Measurements from ENCODE around the gene EMC1. TPM values are rescaled to one million over a fixed set of nuclear protein-coding genes. Genes with fewer than 3 reads are reported as not detected.
A peak's percentile ranks its signal among the peaks of the same experiment; 100 is the strongest.

The EMC1 gene
- total and polyA plus RNA-seq, 2 donors (not counting 1 experiment from before 2014, with no cell fraction given): 33.3 to 78.1 TPM

DNA sequence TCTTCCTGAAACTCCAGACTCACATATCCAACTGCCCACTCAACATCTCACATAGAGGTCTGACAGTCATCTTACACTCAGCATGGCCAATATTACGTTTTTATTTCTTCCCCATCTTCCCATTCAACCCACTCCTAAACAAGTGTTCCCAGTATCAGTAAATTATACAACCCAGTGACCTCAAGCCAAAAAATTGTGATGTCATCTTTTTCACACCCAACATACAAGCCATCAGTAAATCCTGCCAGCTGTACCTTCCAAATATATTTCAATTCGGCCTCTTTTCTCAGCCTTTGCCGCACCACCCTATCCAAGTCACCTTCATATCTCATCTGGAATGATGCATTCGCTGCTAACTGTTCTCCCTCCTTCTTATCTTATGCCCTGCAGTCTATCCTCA lies 60.9 kb downstream of the EMC1 start:
- DNase-seq (ENCODE audit: low read depth in 2 of 2): no peak
- H3K4me3 ChIP-seq (replicated peaks in 1 of 4; ENCODE audit: control extremely low read depth in 1 of 4, insufficient read depth in 1 of 4, low read depth in 3 of 4, low read length in 4 of 4): no peak overlapping the region
- peaks cover 13% of the 10 kb centered on the region for H3K79me2 ChIP-seq (ENCODE audit: control insufficient read depth, insufficient read depth, low read length)
- H4K20me1 ChIP-seq (ENCODE audit: control insufficient read depth, extremely low read depth, insufficient read depth, low read length): no peaks in the 10 kb centered on the region
- no peaks in the 10 kb centered on the region for H3K4me1 ChIP-seq (ENCODE audit: control insufficient read depth, extremely low read depth, insufficient read depth, low read length)
- H3K27ac ChIP-seq (ENCODE audit: insufficient read depth, low read length): no peak overlapping the region
- no peak overlapping the region for H2AFZ ChIP-seq (ENCODE audit: low read length)
- H3K9me3 ChIP-seq (ENCODE audit: control insufficient read depth, insufficient read depth, low read depth, low read length): no peaks in the 10 kb centered on the region
- TF ChIP-seq EZH2 (IDR thresholded peaks at IDR 0.05; ENCODE audit: low read length, missing control alignments): no peak
- TF ChIP-seq, protein P1, sequence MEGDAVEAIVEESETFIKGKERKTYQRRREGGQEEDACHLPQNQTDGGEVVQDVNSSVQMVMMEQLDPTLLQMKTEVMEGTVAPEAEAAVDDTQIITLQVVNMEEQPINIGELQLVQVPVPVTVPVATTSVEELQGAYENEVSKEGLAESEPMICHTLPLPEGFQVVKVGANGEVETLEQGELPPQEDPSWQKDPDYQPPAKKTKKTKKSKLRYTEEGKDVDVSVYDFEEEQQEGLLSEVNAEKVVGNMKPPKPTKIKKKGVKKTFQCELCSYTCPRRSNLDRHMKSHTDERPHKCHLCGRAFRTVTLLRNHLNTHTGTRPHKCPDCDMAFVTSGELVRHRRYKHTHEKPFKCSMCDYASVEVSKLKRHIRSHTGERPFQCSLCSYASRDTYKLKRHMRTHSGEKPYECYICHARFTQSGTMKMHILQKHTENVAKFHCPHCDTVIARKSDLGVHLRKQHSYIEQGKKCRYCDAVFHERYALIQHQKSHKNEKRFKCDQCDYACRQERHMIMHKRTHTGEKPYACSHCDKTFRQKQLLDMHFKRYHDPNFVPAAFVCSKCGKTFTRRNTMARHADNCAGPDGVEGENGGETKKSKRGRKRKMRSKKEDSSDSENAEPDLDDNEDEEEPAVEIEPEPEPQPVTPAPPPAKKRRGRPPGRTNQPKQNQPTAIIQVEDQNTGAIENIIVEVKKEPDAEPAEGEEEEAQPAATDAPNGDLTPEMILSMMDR (conservative IDR thresholded peaks at IDR 0.05 in 1 of 2, IDR thresholded peaks at IDR 0.05 in 1 of 2; ENCODE audit: low read depth in 1 of 2, low read length in 2 of 2): no peak
- no peaks in the 10 kb centered on the region for H3K27me3 ChIP-seq (ENCODE audit: control insufficient read depth, insufficient read depth, low read length)
- no peak overlapping the region for H3K4me2 ChIP-seq (ENCODE audit: extremely low read depth, insufficient read depth, low read length)
- no peak overlapping the region for H3K9ac ChIP-seq (ENCODE audit: insufficient read depth, low read length)
- H3K36me3 ChIP-seq (ENCODE audit: control insufficient read depth, insufficient read depth, low read length): peaks cover 22% of the 10 kb centered on the region

DNA sequence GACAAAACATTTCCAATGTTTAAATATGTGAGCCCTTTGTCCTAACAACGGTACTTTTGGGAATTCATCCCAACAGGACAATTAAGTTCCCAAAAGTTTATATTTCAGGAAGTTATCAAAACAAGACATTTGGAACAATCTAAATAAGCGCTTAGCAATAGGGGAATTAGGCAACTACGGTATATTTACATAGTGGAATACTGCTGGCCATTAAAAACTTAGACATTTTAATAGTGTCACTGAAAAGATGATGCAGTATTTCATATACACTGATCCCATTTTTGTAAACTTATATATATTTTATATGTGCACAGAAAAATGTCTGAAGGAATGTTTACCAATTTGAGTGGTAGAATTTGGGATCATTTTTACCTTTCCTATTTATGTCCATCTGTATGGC lies 62.1 kb downstream of the EMC1 start:
- Histone ChIP-seq H4K20me1 (ENCODE audit: control insufficient read depth, extremely low read depth, insufficient read depth, low read length) (no peaks in the 10 kb centered on the region), H3K79me2 (ENCODE audit: control insufficient read depth, insufficient read depth, low read length) (peaks cover 13% of the 10 kb centered on the region), H3K4me1 (ENCODE audit: control insufficient read depth, extremely low read depth, insufficient read depth, low read length) (no peaks in the 10 kb centered on the region)

DNA sequence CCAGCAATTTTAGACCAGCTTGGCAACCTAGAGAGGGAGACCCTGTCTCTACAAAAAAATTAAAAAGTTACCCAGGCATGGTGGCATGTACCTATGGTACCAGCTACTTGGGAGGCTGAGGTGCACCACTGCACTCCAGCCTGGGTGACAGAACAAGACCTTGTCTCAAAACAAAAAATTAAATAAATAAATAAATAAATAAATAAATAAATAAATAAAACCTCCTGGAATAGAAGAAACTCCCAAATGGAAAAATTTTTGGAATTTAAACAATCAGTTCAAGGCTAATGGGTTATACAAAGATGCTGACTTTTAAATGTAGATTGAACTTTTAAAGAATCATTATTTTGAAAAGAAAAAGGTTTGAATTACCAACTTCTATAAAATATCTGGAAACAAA lies 63.5 kb downstream of the EMC1 start:
- H3K4me3 ChIP-seq (replicated peaks in 1 of 4; ENCODE audit: control extremely low read depth in 1 of 4, insufficient read depth in 1 of 4, low read depth in 3 of 4, low read length in 4 of 4): no peak overlapping the region
- H3K27ac ChIP-seq (ENCODE audit: insufficient read depth, low read length): no peak overlapping the region
- no peaks in the 10 kb centered on the region for H3K4me1 ChIP-seq (ENCODE audit: control insufficient read depth, extremely low read depth, insufficient read depth, low read length)
- peaks cover 25% of the 10 kb centered on the region for H3K36me3 ChIP-seq (ENCODE audit: control insufficient read depth, insufficient read depth, low read length)
- H4K20me1 ChIP-seq (ENCODE audit: control insufficient read depth, extremely low read depth, insufficient read depth, low read length): no peaks in the 10 kb centered on the region
- no peak overlapping the region for H2AFZ ChIP-seq (ENCODE audit: low read length)
- no peak overlapping the region for H3K9ac ChIP-seq (ENCODE audit: insufficient read depth, low read length)
- no peak overlapping the region for H3K4me2 ChIP-seq (ENCODE audit: extremely low read depth, insufficient read depth, low read length)
- no peak for DNase-seq (ENCODE audit: low read depth in 2 of 2)
- peaks cover 10% of the 10 kb centered on the region for H3K79me2 ChIP-seq (ENCODE audit: control insufficient read depth, insufficient read depth, low read length)
- no peaks in the 10 kb centered on the region for H3K9me3 ChIP-seq (ENCODE audit: control insufficient read depth, insufficient read depth, low read depth, low read length)
- H3K27me3 ChIP-seq (ENCODE audit: control insufficient read depth, insufficient read depth, low read length): no peaks in the 10 kb centered on the region
- no peak for TF ChIP-seq EZH2 (IDR thresholded peaks at IDR 0.05; ENCODE audit: low read length, missing control alignments)
- TF ChIP-seq, protein P1 (conservative IDR thresholded peaks at IDR 0.05 in 1 of 2, IDR thresholded peaks at IDR 0.05 in 1 of 2; ENCODE audit: low read depth in 1 of 2, low read length in 2 of 2): no peak

More for the DNA sequence above, 62.1 kb downstream of the EMC1 start:
- Histone ChIP-seq H3K36me3 (ENCODE audit: control insufficient read depth, insufficient read depth, low read length) (peaks cover 26% of the 10 kb centered on the region), H3K9me3 (ENCODE audit: control insufficient read depth, insufficient read depth, low read depth, low read length) (no peaks in the 10 kb centered on the region), H3K4me2 (ENCODE audit: extremely low read depth, insufficient read depth, low read length) (no peak overlapping the region), H3K27me3 (ENCODE audit: control insufficient read depth, insufficient read depth, low read length) (no peaks in the 10 kb centered on the region), H3K27ac (ENCODE audit: insufficient read depth, low read length) (no peak overlapping the region), H3K4me3 (replicated peaks in 1 of 4; ENCODE audit: control extremely low read depth in 1 of 4, insufficient read depth in 1 of 4, low read depth in 3 of 4, low read length in 4 of 4) (no peak overlapping the region), H2AFZ (ENCODE audit: low read length) (no peak overlapping the region), H3K9ac (ENCODE audit: insufficient read depth, low read length) (no peak overlapping the region)
- DNase-seq (ENCODE audit: low read depth in 2 of 2): peak in 1 of 2 donors; percentile 8
- TF ChIP-seq, protein P1 (conservative IDR thresholded peaks at IDR 0.05 in 1 of 2, IDR thresholded peaks at IDR 0.05 in 1 of 2; ENCODE audit: low read depth in 1 of 2, low read length in 2 of 2): no peak
- no peak for TF ChIP-seq EZH2 (IDR thresholded peaks at IDR 0.05; ENCODE audit: low read length, missing control alignments)
